Subcutaneous adipose tissue (tissue), 4 donors: Measurements from ENCODE around the gene ADARB2. TPM values are rescaled to one million over a fixed set of nuclear protein-coding genes. Genes with fewer than 3 reads are reported as not detected.

Experiments
- total RNA-seq, 4 donors: library from RNA; depleted of rRNA; stranded (reverse); fragments of >200 nt; gene quantifications; one replicate each; pipeline ENCODE4 v1.1.0, GENCODE V29; 2016
- TF ChIP-seq, protein P1 (sequence below): fragments of 450-650 bp; IDR thresholded peaks from one replicate; pipeline ENCODE4 v1.5.1; 2016; ENCODE audit warnings: low read depth, mild to moderate bottlenecking, control low read depth, antibody characterized with exemption, moderate library complexity

ADARB2 gene
- total RNA-seq, 4 donors from 2014 or later, result under 0.01 to 0.65 (median 0.44) TPM; not detected in 1

DNA sequence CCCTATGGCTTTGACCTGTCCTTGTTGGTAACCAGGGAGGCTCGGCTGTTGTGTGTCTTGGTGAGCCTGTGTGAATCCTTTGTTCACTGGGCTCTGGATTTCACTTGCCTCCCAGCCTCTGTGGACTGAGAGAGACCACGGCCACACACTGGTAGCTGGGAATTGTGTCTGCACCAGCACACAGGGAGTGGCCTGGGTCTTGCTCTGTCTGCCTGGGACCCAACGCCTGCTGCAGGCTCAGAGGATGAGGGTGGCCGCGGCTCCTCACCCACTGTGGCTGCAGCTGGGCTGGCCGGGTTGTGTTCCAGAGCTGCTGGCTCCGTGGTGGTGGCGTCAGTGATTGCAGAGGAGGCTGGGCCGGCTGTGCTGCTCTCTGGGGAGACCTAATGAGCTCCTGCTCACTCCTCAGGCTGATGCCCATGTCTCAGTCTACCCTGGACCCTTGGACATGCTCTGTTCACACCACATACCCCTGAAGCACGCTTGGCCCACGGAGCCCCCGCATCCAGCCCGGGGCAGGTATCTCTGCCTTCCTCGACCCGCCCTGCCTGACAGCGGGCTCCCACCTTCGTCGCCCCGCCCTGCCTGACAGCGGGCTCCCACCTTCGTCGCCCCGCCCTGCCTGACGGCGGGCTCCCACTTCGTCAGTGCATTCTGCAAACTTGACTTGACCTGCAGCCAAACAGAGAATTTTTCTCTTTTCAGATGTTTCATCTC, 328.5 kb downstream of the ADARB2 start:
- TF ChIP-seq, protein P1, sequence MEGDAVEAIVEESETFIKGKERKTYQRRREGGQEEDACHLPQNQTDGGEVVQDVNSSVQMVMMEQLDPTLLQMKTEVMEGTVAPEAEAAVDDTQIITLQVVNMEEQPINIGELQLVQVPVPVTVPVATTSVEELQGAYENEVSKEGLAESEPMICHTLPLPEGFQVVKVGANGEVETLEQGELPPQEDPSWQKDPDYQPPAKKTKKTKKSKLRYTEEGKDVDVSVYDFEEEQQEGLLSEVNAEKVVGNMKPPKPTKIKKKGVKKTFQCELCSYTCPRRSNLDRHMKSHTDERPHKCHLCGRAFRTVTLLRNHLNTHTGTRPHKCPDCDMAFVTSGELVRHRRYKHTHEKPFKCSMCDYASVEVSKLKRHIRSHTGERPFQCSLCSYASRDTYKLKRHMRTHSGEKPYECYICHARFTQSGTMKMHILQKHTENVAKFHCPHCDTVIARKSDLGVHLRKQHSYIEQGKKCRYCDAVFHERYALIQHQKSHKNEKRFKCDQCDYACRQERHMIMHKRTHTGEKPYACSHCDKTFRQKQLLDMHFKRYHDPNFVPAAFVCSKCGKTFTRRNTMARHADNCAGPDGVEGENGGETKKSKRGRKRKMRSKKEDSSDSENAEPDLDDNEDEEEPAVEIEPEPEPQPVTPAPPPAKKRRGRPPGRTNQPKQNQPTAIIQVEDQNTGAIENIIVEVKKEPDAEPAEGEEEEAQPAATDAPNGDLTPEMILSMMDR, result no peak

- TF ChIP-seq, protein P1, result no peak
Measured at GRCh38 chr10:1406967-1407945, 330.1 kb downstream of the ADARB2 start.

GRCh38 chr10:1406132-1406966, 331.0 kb downstream of the ADARB2 start:
- TF ChIP-seq, protein P1, result no peak

DNA sequence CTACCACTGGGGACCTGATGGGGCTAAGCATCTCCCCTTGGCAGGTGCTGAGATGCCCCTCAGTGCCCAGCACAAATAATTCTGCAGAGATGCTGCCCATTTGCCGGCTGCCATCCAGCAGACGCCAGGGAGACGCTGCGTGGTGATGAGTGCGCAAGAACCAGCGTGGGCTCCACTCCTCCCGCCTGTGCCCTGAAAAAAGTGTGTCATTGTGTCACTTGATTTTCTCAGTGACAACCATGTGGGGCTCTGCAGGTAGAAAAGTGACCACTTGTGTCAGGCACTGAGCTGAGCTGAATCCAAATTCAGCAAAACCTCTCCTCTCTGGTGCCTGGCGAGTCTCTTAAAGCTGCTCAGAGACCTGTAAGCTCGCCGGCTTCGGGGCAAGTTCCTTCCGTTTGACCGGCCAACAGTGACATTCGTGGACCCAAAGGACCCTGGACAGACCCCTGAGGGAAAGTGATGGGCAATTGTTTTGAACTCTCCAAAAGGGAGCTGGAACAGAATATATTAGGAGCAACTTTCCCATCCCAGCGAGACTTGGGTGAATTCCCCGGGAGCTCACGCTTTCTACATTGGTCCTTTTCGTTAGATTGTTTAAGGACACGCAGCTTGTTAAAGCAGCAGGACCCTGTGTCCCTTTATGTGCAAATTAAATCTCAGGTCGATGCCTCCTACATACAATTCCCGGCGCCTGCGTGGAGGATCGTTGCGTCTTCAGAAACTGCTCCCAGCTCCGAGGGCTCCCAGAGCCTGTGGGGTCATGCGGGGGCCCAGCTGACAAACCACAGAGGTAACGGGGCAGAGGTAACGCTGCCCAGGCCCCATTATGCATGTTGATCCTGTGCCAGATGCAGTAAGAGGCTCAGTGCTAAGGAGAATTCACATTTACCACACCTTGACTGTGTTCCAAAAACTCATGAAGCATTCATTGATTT, 332.7 kb downstream of the ADARB2 start:
- TF ChIP-seq, protein P1, result no peak

DNA sequence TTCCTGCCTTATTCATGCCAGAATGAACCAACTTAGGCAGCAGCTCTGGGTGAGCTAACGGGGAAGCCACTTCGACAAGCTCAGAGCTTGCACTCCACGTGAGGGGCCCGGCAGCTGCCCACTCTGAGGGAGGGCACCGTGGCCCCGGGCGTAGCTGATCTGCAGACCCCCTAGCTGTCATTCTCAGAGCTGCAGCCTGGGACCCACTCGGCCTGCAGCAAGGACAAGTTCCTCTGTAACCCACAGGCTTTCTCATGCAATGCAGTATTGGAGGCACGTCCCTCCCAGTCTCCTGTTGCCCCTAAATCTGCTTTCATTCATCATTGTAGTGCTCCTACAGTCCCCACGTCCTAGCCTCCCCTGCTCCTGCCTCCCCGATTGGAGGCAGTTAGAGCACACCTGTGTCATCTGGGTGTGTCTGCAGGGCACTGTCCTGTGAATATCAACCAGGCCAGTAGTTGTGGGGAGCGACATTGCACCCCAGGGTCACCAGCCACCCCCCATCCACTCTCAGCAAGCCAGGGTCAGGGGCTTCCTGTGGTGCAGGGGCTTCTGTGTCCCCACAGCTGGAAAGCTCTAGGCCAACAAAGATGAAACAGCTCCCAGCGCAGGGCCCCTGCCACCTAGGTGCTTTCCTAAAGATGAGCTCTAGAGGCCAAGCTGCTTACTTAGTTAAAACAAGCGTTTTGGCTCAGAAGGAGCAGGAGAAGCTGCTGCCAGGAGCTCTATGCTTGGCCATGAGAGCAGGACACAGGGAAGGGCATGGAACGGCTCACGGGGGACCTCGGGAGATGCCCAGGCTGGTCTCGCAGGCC, 333.6 kb downstream of the ADARB2 start:
- TF ChIP-seq, protein P1, result no peak
